Measurements from ENCODE around the gene KITLG.
"Not testable (repeated sequence)": the region's sequence is repeated elsewhere in the genome, so short reads cannot be mapped to it uniquely, and the experiment has no call there.

The KITLG gene

GRCh38 chr12:88549929-88550328 lies 30.3 kb downstream of the KITLG start:
- peak overlapping the region in 1 of 21 experiments; percentile 2 for H3K27ac ChIP-seq
- H3K4me3 ChIP-seq, result no peak overlapping the region

GRCh38 chr12:88547949-88548348 lies 32.3 kb downstream of the KITLG start:
- H3K27ac ChIP-seq, H3K4me3 ChIP-seq: not testable (repeated sequence)

GRCh38 chr12:88546853-88547252 lies 33.4 kb downstream of the KITLG start:
- Histone ChIP-seq H3K27ac (peak overlapping the region in 1 of 21 experiments; percentile 26), H3K4me3 (no peak overlapping the region)

- H3K27ac ChIP-seq, result peak overlapping the region in 2 of 21 experiments; percentile 26 to 50
- no peak overlapping the region for H3K4me3 ChIP-seq
Measured at GRCh38 chr12:88546226-88546625, 34.0 kb downstream of the KITLG start.

- Histone ChIP-seq H3K4me3 (no peak overlapping the region), H3K27ac (peak overlapping the region in 3 of 21 experiments; percentile 14 to 50 (median 26))
Measured at GRCh38 chr12:88544991-88545980, 35.0 kb downstream of the KITLG start.

GRCh38 chr12:88539893-88540292 lies 40.4 kb downstream of the KITLG start:
- Histone ChIP-seq H3K4me3 (no peak overlapping the region), H3K27ac (no peak overlapping the region)

GRCh38 chr12:88538697-88539096 lies 41.6 kb downstream of the KITLG start:
- Histone ChIP-seq H3K27ac (peak overlapping the region in 1 of 21 experiments; percentile 22), H3K4me3 (no peak overlapping the region)

GRCh38 chr12:88538250-88538649 lies 42.0 kb downstream of the KITLG start:
- H3K27ac ChIP-seq, result peak overlapping the region in 1 of 21 experiments; percentile 22

GRCh38 chr12:88530868-88531267 lies 49.4 kb downstream of the KITLG start:
- no peak overlapping the region for H3K27ac ChIP-seq
- H3K4me3 ChIP-seq, result no peak overlapping the region

More at GRCh38 chr12:88538250-88538649, 42.0 kb downstream of the KITLG start:
- no peak overlapping the region for H3K4me3 ChIP-seq

GRCh38 chr12:88529531-88530488 lies 50.5 kb downstream of the KITLG start:
- no peak overlapping the region for H3K4me3 ChIP-seq

GRCh38 chr12:88522961-88523360 lies 57.3 kb downstream of the KITLG start:
- Histone ChIP-seq H3K27ac (no peak overlapping the region), H3K4me3 (no peak overlapping the region)

More at GRCh38 chr12:88529531-88530488, 50.5 kb downstream of the KITLG start:
- peak overlapping the region in 8 of 21 experiments; percentile 14 to 60 (median 36) for H3K27ac ChIP-seq

GRCh38 chr12:88520436-88520820 lies 59.8 kb downstream of the KITLG start:
- Histone ChIP-seq H3K4me3 (no peak overlapping the region), H3K27ac (peak overlapping the region in 2 of 21 experiments; percentile 9 to 15)

- no peak overlapping the region for H3K4me3 ChIP-seq
- peak overlapping the region in 4 of 21 experiments; percentile 9 to 29 (median 20) for H3K27ac ChIP-seq
Measured at GRCh38 chr12:88519802-88520435, 60.4 kb downstream of the KITLG start.

- no peak overlapping the region for H3K4me3 ChIP-seq
- peak overlapping the region in 1 of 21 experiments; percentile 29 for H3K27ac ChIP-seq
Measured at GRCh38 chr12:88518863-88519403, 61.3 kb downstream of the KITLG start.

- H3K4me3 ChIP-seq, result no peak overlapping the region
- H3K27ac ChIP-seq, result no peak overlapping the region
Measured at GRCh38 chr12:88516811-88517210, 63.5 kb downstream of the KITLG start.

- H3K27ac ChIP-seq, result peak overlapping the region in 2 of 21 experiments; percentile 3 to 6
- no peak overlapping the region for H3K4me3 ChIP-seq
Measured at GRCh38 chr12:88510843-88511242, 69.4 kb downstream of the KITLG start.

GRCh38 chr12:88509851-88510250 lies 70.4 kb downstream of the KITLG start:
- Histone ChIP-seq H3K27ac (peak overlapping the region in 1 of 21 experiments; percentile 6), H3K4me3 (no peak overlapping the region)

GRCh38 chr12:88509347-88509746 lies 70.9 kb downstream of the KITLG start:
- H3K4me3 ChIP-seq, result no peak overlapping the region
- H3K27ac ChIP-seq, result peak overlapping the region in 2 of 21 experiments; percentile 6 to 19

GRCh38 chr12:88507851-88508250 lies 72.4 kb downstream of the KITLG start:
- H3K4me3 ChIP-seq, H3K27ac ChIP-seq: not testable (repeated sequence)

Data from skin epidermis (tissue), 12 donors.